GM12878 (cell line): ENCODE data around the gene NPLOC4. TPM values are rescaled to one million over a fixed set of nuclear protein-coding genes. Genes with fewer than 3 reads are reported as not detected.

Experiments
- ATAC-seq: fragments of 200-7000 bp; cut with Tn5 transposase; 3 replicates; pipeline ENCODE4 v1.9.1; 2020; ENCODE audit warnings: mild to moderate bottlenecking, moderate library complexity
- BruUV-seq: library from RNA; stranded (reverse); fragments of 400-500 nt; replicated peaks from 2 replicates; lab custom pipeline; 2021; lab: Mats Ljungman, UMichigan
- CTCF ChIA-PET: fragments of 300-600 bp; sonication (Branson Sonifier 250); formaldehyde crosslinking; extraction: SDS; loops from one replicate; lab custom pipeline; 2021; ENCODE audit warnings: inconsistent platforms; lab: Yijun Ruan, JAX
- POLR2A ChIA-PET: fragments of 350-600 bp; formaldehyde crosslinking; extraction: SDS; loops from one replicate; lab custom pipeline; 2021; ENCODE audit warnings: inconsistent platforms; lab: Charles Lee
- RAD21 ChIA-PET: fragments of 300-600 bp; sonication (Branson Sonifier 250); formaldehyde crosslinking; loops from one replicate; lab custom pipeline; 2023; ENCODE audit warnings: antibody characterized with exemption; ENCODE audit not compliant: unreplicated experiment; lab: Charles Lee
- SMC1A ChIA-PET: fragments of 300-600 bp; sonication (Branson Sonifier 250); formaldehyde crosslinking; loops from one replicate; lab custom pipeline; 2023; ENCODE audit not compliant: unreplicated experiment, uncharacterized antibody; lab: Charles Lee
- DNase-seq: peaks from one replicate; pipeline ENCODE4 v3.0.0-alpha.2; 2011; ENCODE audit warnings: low read depth, low spot score
- FAIRE-seq: peaks from 3 replicates; lab custom pipeline; 2011; peaks lifted over from hg19 to GRCh38; lab: Jason Lieb, UNC
- H2AFZ ChIP-seq: 2 replicates; pipeline ENCODE4 v1.6.0; 2011; ENCODE audit warnings: low read depth, low read length, control low read depth; ENCODE audit not compliant: control insufficient read depth
- H3K27ac ChIP-seq: 2 replicates; pipeline ENCODE4 v1.5.1; 2011; ENCODE audit warnings: control low read depth; ENCODE audit not compliant: control insufficient read depth, insufficient read depth
- H3K27me3 ChIP-seq, 2 experiments: replicated peaks in 1 of 2; 2 replicates each; pipeline versions ENCODE4 v1.6.0 to v1.6.1; 2011; ENCODE audit warnings: low read length in 1 of 2; ENCODE audit not compliant: control insufficient read depth in 2 of 2, insufficient read depth in 2 of 2
- H3K36me3 ChIP-seq, 2 experiments: 2 replicates each; pipeline ENCODE4 v1.5.1; 2011; ENCODE audit warnings: low read length in 1 of 2; ENCODE audit not compliant: control insufficient read depth in 2 of 2, insufficient read depth in 2 of 2
- H3K4me1 ChIP-seq: 2 replicates; pipeline ENCODE4 v1.6.1; 2011; ENCODE audit warnings: mild to moderate bottlenecking, low read length, moderate library complexity, mixed read lengths; ENCODE audit not compliant: control insufficient read depth, insufficient read depth
- H3K4me2 ChIP-seq: 2 replicates; pipeline ENCODE4 v1.6.0; 2011; ENCODE audit warnings: control low read depth; ENCODE audit not compliant: control insufficient read depth, insufficient read depth
- H3K4me3 ChIP-seq: fragments of 200-600 bp; sonication (generic); 2 replicates; pipeline ENCODE4 v1.5.1; 2016
- H3K79me2 ChIP-seq: 2 replicates; pipeline ENCODE4 v1.6.0; 2011; ENCODE audit warnings: low read length; ENCODE audit not compliant: control insufficient read depth, insufficient read depth
- H3K9ac ChIP-seq: 2 replicates; pipeline ENCODE4 v1.8.0; 2011; ENCODE audit warnings: low read length, control low read depth, mixed read lengths; ENCODE audit not compliant: control insufficient read depth, insufficient read depth
- H3K9me3 ChIP-seq: replicated peaks from 3 replicates; pipeline ENCODE4 v1.5.1; 2011; ENCODE audit warnings: mild to moderate bottlenecking, low read length; ENCODE audit not compliant: control insufficient read depth, insufficient read depth
- H4K20me1 ChIP-seq: 2 replicates; pipeline ENCODE4 v1.6.0; 2011; ENCODE audit not compliant: control insufficient read depth, insufficient read depth
- KLF5 ChIP-seq: fragments of 450-650 bp; IDR thresholded peaks from 2 replicates; pipeline ENCODE4 v1.6.1; 2014; ENCODE audit warnings: mild to moderate bottlenecking; ENCODE audit not compliant: partially characterized antibody
- MTA2 ChIP-seq: fragments of 450-650 bp; IDR thresholded peaks from 2 replicates; pipeline ENCODE4 v1.6.1; 2016; ENCODE audit warnings: low read depth, mild to moderate bottlenecking, moderate library complexity
- MTA3 ChIP-seq: IDR thresholded peaks from 2 replicates; pipeline ENCODE4 v1.6.1; 2012; ENCODE audit warnings: low read length, inconsistent platforms, borderline replicate concordance
- POLR2A ChIP-seq: IDR thresholded peaks from 2 replicates; pipeline ENCODE4 v1.6.1; 2011; ENCODE audit warnings: low read depth, mild to moderate bottlenecking, low read length
- POLR2AphosphoS5 ChIP-seq: IDR thresholded peaks from 2 replicates; pipeline ENCODE4 v1.6.1; 2011; ENCODE audit warnings: mild to moderate bottlenecking, low read length, inconsistent platforms
- STAT1 ChIP-seq: fragments of 450-650 bp; conservative IDR thresholded peaks from 2 replicates; pipeline ENCODE4 v1.6.1; 2014; ENCODE audit warnings: antibody characterized with exemption, mild to moderate bottlenecking
- TARDBP ChIP-seq: IDR thresholded peaks from 2 replicates; pipeline ENCODE4 v1.6.1; 2016; ENCODE audit warnings: borderline replicate concordance
- WGBS: methylation state at CpG from one replicate; pipeline ENCODE4 v1.1.6; 2016; ENCODE audit warnings: low lambda C conversion rate; ENCODE audit not compliant: insufficient replicate concordance, insufficient coverage; ENCODE audit errors: missing lambda C conversion rate; 5-methylcytosine and 5-hydroxymethylcytosine counted together
- in situ Hi-C: fragments of 300-500 bp; cut with MboI; formaldehyde crosslinking; loops from 9 replicates; pipeline ENCODE4 v1.14.3; 2018; ENCODE audit warnings: mixed read lengths
- intact Hi-C: fragments of 100-400 bp; cut with micrococcal nuclease; formaldehyde crosslinking; loops from one replicate; pipeline ENCODE4 v1.14.2; 2022; ENCODE audit not compliant: unreplicated experiment
- polyA plus RNA-seq, 11 experiments: library from polyadenylated mRNA; depleted of rRNA in 4 of 11; unstranded in 6 of 11; stranded (reverse) in 5 of 11; fragments of >200 nt; fragmentation: Nextera tagmentation in 4 of 11; fragmentation: Illumina TruSeq in 1 of 11; extraction: Ambion mirVana in 4 of 11; extraction: Trizol in 1 of 11; gene quantifications; 1 replicate in 1 of 11; 2 replicates in 10 of 11; pipeline versions ENCODE4 v1.2.1 to v1.2.3, GENCODE V29; 2011 to 2016; ENCODE audit warnings: inconsistent platforms in 2 of 11, missing spikeins in 2 of 11, low read depth in 1 of 11
- total RNA-seq, 4 experiments: library from RNA; depleted of rRNA in 3 of 4; stranded (reverse); fragments of >200 nt in 3 of 4; fragmentation: Illumina TruSeq in 1 of 4; extraction: Trizol in 1 of 4; gene quantifications; 2 replicates each; pipeline versions ENCODE4 v1.2.1 to v1.2.3, GENCODE V29; 2013 to 2021

Gene NPLOC4
- total and polyA plus RNA-seq, 10 of the 15 experiments (the other 5 are each of a cell fraction or from before 2014, with no cell fraction given): 1.5 to 83.7 (median 45.8) TPM

GRCh38 chr17:81542431-81543338 is 94.2 kb downstream of the NPLOC4 start:
- H4K20me1 ChIP-seq: no peaks in the 10 kb centered on the region
- in situ Hi-C loops: no loop called here
- DNase-seq: no peak
- no TSS peak for BruUV-seq
- H3K4me3 ChIP-seq: no peak overlapping the region
- H3K27me3 ChIP-seq: no peaks in the 10 kb centered on the region
- FAIRE-seq: no peak
- TF ChIP-seq POLR2A (peak; percentile 49), KLF5 (no peak), MTA3 (no peak)
- TF ChIP-seq, all 136 proteins: peak for 1
- POLR2A ChIA-PET: no interaction called here
- RAD21 ChIA-PET: no interaction called here
- H3K36me3 ChIP-seq: peaks cover 4 to 26% of the 10 kb centered on the region in 2 experiments; a peak in 3 of 4 replicates
- WGBS: 98% methylated on average over 15 of the region's 15 CpGs
- intact Hi-C loops: no loop called here
- H3K27ac ChIP-seq: no peak overlapping the region
- SMC1A ChIA-PET: no interaction called here
- CTCF ChIA-PET: no interaction called here
- H3K4me1 ChIP-seq: no peaks in the 10 kb centered on the region
- no peak overlapping the region for H3K9ac ChIP-seq
- H3K79me2 ChIP-seq: no peaks in the 10 kb centered on the region
- H2AFZ ChIP-seq: no peak overlapping the region
- H3K9me3 ChIP-seq: no peaks in the 10 kb centered on the region
- H3K4me2 ChIP-seq: no peak overlapping the region
- ATAC-seq: no peak

GRCh38 chr17:81541123-81541522 is 95.8 kb downstream of the NPLOC4 start:
- ChIA-PET CTCF (no interaction called here), RAD21 (no interaction called here), SMC1A (no interaction called here), POLR2A (no interaction called here)
- TF ChIP-seq POLR2AphosphoS5 (0 out of 2 replicates have a peak, but pooled peaks have one; percentile 30), STAT1 (no peak), TARDBP (no peak), MTA2 (no peak)
- Histone ChIP-seq H3K27ac (no peak overlapping the region), H3K9ac (no peak overlapping the region), H3K79me2 (no peaks in the 10 kb centered on the region), H3K36me3 (peaks cover 4 to 17% of the 10 kb centered on the region in 2 experiments; a peak in 3 of 4 replicates), H3K9me3 (no peaks in the 10 kb centered on the region), H3K4me2 (no peak overlapping the region), H3K4me1 (no peaks in the 10 kb centered on the region), H2AFZ (no peak overlapping the region), H4K20me1 (no peaks in the 10 kb centered on the region), H3K27me3 (no peaks in the 10 kb centered on the region; a peak in 1 of 4 replicates), H3K4me3 (no peak overlapping the region)
- FAIRE-seq (no peak), DNase-seq (no peak), ATAC-seq (no peak)
- 85% methylated on average over 9 of the region's 17 CpGs for WGBS
- BruUV-seq: no TSS peak
- intact Hi-C loops: no loop called here
- in situ Hi-C loops: no loop called here
